GM19328 (cell line): ENCODE results near the gene FAM107A.
"Not testable (repeated sequence)": the region's sequence is repeated elsewhere in the genome, so short reads cannot be mapped to it uniquely, and the experiment has no call there.

Source experiments
- ATAC-seq: cut with Tn5 transposase; IDR thresholded peaks from one replicate; pipeline ENCODE4 v1.9.1; 2021; ENCODE audit warnings: mild to moderate bottlenecking, moderate library complexity; ENCODE audit not compliant: unreplicated experiment

The FAM107A gene

DNA sequence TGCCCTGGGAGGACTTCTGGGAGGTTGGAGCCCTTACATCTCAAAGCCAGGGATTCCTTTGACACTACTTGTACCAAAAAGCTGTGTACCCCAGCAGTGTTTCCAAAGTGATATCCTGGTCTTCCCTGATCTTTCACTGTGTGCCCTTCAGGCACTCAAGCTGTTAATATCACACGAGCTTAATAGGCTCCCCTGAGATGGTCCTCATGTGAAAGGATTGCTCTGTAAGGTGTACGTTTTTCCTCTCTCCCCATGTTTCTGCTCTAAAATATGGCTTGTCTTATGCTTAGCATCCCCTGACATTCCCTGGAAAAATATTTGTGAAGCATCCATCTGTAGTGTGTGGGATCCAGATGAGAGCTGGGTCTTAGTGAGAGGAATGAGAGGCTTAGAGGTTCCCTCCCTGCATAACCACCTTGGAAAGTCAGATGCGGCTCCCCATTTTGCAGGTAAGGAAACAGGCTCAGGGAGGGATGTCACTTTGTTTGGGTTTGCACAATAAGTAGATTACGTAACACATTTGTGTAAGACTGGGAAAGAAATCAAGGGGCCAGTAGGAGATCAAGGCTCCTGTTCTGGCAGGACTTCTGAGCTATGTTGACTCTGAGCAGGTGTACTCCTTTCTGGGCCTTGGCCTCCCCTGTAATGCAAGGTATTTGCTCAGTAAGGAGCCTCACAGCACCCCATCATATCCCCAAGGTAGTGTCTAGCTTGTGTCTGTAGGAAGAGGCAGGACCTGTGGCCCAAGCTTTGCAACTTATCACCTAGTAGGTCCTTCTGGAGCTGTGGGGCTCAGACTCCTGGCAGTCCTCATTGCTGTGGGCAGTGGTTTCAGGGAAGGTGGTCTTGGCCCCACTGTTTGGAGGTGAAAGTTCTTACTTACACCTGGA lies 39.5 kb downstream of the FAM107A start:
- no peak for ATAC-seq

DNA sequence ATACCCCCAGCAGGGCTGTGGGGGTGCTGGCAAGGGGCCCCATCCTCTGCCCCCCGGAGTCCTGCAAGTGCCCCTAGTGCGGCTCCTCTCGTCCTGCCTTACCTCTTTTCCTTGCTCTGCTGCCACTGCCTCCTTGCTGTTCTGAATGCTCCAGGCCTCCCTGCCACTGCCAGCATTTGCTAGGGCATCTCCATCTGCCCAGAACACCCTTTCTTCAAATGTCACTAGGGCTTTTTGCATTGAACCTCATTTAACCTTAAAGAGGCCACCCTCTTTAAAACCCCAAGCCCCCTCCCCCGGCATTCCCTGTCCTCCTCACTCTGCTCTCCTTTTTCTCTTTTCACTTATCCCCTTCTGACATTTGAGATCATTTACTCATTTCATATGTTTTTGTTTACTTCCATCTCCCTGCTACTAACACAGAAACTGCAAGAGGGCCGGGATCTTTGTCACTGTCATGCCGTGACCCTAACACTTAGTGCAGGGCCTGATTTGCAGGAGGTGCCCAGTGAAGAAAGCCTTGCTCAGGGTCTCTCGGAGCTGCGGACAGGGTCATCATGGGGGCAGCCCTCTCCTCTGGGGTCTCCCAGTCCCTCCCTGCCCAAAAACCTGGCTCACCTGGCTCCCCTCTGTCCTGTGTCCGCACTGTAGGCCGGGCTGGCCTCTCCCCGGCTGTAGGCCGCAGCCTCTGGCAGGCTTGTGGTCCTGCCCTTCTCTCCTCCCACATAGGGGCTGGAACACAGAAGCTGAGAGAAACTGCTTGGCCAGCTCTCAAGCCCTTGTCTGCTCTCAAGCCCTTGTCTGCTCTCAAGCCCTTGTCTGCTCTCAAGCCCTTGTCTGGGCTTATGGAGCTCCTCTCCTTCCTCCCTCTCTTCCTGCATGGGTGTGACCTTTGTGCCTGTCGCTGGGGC lies 40.4 kb downstream of the FAM107A start, which contains the start of gene ACOX2:
Gene ACOX2 (minus strand): TSS at position 690 of the 911 bp plus-strand sequence. CDS start 2,084 bp downstream, outside the sequence.
- no peak for ATAC-seq

DNA sequence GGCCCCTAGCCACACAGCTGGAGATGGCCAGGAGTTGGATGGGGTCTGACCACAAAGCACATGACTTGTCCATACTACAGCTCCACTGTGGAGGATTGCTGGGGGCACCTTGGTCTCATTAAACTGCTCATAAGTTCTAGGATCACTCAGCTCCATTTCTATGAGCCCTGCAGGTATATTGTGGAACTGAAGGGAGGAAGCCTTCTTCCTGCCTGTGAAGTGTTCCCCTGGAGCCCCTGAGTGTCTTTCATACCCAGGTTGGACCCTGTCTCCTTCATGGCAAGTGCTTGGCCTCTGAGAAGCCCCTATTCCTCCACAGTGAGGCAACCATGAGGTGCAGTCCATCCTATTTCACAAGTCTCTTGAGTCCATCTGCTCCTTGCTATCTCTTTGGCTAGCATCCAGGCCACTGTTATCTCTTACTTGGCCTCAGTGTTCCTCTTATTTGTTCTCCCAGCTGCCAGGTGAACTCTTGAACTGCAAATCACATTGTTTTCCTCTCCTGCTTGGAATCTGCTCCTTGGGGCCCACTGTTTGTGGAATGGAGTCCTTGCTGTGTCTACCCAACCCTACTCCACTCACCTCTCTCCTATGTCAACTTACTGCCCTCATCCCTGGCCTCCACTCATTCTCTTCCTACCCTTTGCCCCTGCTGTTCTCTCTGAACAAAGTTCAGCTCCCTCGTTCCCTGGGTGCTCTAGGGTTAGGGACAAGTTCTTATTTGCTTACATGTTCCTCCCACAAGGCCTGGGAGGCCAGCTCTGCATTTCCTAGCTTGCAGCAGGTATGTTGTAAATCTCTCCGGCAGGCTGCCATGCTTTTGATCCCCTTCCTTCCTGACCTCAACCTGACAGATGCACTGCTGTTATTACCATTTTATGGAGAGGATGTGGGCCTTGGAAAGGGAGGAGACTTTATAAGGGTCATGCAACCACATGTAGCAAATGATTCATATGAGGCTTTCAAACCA lies 41.4 kb downstream of the FAM107A start:
- ATAC-seq = no peak

DNA sequence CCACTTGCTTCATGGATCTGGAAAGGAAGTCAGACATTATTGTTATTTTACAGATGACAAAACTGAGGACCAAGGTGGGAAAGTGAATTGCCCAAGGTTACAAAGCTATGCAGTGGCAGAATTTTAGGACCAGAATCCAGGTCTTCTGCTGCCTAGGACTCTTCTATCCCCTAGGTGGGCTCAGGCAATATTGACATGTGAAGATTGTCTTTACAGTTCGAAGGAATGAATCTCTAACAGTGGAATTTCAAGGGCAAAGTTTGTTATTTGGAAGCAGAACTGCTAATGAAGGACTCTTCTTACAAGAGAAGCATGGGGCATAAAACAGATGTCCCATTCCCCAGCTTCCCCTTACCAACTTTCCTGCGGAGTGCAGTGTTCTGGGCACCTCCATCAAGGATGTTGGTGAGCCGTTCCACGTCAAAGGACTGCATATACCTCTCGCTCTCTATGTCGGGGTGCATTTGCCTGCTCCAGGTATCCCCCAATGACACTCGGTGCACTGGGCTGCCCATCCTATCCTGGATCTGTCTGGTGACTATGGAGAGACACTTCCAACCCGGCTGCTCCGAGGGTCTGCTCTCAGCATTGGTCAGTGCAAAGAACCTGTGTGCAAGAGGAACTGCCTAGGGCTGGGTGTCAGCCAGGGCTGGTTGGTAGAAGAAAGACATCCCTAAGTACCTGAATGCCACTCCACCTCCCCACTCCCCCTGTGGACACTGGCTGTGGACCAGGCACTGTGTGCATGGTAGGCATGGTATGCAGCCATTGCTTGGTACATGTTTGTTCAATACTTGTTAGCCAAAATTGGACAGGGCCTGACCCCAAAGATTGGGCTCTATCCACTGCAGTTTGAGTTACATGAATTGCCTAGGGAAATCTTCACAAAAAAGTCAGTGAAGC lies 42.3 kb downstream of the FAM107A start:
- ATAC-seq = no peak

DNA sequence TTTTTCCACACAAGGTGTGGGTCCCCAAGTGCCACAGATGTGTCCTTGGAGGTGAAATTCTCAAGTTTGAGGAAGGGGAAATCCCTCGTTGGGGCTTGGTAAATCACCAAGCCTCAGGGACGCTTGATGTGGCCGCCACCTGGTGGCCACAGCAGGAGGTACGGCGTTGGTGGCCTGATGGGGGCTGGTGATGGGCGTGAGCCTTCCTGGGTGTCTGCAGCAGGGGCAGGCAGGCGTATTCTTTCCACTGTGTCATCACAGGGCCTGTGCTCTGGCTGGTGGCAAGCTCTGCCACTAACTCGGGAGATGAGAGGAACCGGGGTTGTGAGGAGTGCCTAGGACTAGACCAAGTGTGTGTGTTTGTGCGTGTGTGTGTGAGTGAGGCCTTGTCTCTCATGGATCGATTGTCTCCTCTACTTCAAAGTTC lies 44.4 kb downstream of the FAM107A start:
- peak; percentile 87 for ATAC-seq

DNA sequence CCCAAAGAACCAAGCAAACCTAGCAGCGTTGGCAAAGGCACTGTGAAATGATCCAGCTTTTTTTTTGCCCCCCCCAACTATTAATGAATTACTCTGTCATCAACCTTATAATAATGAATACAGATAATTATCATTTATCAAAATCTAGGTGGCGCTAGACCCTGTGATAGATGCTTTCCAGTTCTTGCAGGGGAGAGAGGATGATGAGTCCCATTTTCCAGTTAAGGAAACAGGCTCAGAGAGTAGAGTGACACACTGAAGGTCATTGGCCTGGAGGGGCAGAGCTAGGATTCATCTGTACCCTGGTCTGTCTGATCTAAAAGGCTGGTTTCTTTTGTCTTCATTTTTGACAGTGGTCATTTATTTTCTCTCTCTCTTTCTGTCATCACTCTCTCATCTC lies 45.2 kb downstream of the FAM107A start:
- ATAC-seq = no peak

DNA sequence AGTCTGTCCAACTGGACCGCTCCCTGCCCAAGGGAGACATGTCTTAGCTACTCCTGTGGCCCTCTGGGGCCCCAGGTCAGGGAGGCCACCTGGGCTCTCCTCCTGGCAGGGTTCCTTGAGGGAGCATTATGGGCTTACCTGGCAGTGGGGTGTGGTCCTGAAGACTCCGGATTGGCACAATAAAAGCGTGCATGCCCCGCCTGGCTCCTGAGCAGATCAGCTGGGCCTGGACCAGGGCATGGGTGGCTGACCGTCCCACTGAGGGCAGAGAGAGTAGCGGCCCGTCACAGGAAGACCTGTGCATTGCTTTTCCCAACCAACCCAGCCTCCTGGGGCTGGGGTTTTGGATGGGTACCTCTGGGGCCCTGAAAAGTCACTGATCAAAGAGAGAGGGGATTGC lies 45.6 kb downstream of the FAM107A start:
- no peak for ATAC-seq

DNA sequence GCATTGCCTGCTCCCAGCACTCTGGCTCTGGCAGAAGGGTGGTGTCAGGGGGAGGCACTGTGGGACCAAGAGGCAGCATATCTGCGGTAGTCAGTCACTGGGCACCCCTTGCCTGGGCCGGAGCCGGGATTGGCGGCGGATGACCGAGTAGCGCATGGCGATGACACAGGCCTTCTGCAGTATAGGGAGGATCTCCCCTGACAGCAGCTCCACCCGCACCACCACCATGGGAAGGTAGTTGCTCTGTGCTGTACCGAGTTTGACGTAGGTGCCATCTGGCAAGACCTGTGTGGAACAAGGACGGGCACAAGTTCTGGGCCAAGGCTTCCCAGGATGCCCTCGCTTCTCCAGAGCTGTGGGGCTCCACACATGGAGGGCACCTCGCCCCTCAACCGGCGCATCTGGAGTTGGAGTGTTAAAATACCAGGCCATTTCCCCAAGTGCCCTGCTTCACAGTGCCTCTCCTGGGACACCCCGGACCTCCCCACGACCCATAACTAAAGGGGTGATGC lies 46.8 kb downstream of the FAM107A start:
- no peak for ATAC-seq

DNA sequence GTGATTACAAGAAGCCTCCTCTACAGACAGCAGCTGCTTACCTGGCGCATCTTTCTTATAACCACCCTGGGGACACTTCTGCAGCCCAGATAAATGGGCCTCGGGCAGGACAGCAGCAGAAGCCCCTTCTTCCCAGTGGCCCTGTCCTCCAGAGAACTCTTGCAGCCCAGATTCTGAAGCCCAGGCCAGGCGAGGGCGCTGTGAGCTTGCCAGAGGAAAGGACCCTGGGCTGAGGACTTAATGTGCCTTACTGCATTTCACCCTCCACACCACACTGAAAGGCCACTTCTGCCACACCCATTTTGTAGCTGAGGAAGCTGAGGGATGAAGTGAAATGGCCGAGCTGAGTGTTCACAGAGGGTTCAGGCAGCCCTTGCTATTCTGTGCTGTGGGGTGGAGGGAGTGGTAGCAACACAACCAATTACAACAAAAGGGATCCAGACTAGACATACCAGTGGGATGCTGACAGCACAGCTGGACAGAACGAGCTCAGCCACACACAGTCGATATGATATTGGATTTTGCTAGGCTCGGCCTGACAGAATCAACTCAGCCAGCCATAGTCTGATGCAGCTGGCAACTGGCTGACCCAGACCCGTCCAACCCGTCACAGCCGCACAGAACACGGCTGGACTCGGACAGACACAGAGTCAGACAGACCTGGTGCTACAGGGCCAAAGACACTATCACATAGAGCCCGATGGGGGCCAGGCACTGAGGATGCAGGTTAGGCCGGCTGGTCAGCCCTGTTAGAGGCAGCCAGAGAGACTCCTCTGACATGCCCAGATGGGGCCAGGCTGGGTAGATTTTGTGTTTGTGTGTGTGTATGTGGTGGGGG lies 47.5 kb downstream of the FAM107A start:
- ATAC-seq = no peak

DNA sequence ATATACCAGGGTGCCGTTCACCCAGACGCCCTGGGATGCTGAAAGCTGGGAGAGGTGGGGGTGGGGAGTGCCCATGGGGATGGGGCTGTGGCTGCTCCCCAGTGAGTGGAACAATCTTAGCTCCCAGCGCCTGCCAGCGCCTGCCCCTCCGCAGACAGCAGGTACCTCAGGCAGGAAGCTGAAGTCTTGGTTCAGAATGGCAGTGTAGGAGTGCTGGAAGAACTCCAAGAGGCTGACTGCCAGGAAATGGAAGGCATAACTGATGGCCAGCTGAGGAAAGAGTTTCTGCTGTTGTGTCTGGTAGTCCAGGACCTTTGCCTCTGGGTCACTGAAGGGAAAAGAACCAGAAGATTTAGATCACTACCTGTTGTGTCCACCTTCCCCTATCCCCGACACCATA lies 48.6 kb downstream of the FAM107A start:
- no peak for ATAC-seq

DNA sequence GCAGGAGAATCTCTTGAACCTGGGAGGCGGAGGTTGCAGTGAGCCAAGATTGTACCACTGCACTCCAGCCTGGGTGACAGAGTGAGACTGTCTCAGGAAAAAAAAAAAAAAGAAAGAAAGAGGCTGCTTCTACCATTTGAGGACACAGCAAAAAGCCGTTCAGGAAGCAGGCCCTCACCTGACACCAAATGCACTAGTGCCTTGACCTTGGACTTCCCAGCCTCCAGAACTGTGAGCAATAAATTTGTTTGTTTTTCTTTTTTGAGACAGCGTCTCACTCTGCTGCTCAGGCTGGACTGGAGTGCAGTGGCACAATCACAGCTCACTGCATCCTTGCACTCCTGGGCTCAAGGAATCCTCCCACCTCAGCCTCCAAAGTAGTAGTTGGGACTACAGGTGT lies 49.8 kb downstream of the FAM107A start:
- not testable (repeated sequence) for ATAC-seq

DNA sequence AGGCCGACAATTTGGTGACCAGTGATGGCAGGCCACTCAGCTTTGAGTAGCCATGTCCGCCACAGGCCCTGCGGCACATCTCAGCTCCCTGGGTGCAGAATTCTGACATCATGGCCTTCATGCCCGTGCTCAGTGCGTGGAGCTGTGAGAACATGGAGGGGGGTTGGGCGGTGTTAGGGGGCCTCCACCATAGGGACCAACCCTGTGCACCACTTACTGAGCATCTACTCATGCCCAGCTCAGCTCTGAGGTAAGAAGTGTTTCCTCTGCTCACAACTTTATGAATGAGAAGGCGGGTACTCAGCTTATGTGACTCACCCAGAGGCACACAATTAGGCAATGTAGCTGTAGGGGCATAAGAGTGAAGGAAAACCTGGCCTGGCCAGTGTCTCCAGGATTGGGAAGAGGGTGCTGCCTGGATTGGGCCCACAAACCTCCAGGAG lies 50.7 kb downstream of the FAM107A start:
- ATAC-seq = no peak

DNA sequence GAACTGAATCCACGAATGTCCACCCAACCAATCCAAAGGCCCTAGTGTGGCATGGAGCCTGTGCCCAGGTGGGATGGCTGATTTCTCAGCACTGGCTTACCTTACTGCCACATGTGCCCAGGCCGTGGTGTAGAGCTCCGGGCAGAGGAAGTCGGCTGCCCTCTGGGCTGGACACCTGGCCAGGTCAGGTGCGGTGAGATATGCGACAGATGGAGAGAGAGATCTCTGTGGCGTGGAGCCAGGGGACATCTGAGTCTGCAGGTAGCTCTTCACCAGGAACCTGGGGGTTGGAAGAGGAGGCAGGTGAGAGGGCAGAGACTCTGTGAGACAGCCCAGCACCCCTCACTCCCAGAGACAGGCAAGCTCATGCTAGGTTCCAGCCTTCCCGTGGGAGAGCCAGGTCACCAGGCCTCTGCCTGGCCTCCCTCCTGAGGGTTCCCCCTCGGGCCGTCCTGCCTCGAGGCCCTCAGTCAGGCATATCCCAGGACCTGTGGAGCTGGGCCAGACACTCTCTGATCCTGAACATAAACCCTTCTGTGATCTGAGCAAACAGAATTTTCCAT lies 52.8 kb downstream of the FAM107A start:
- no peak for ATAC-seq

DNA sequence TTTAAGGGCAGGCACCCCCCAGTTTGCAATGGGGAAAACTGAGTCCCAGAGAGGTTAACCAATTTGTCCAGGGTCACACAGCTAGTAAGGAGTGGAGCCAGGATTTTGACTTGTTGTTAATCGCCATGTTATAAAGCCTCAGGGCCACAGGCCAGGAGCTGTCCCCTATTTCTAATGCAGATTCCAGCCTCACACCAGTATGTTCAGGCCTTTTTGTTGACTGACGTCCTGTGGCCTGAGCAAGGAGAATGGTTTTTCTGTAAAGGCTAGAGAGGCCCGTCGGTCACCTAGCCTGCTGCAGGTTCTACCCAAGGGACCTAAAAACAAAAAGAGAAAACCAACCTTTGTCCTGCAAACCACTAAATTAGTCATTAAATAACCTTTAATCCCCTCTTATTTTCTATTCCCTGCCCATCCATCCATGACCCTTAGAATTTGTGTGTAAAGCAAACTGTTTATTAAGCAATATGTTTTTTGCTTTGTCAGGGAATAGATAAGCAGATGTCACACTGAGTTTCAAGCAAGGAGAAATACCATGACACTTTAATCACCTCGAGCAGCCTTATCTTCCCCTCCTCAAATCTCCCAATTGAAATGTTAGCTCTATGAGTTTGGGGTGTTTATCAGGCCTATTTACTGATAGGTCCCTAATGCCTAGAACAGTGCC lies 54.3 kb downstream of the FAM107A start:
- ATAC-seq = no peak

DNA sequence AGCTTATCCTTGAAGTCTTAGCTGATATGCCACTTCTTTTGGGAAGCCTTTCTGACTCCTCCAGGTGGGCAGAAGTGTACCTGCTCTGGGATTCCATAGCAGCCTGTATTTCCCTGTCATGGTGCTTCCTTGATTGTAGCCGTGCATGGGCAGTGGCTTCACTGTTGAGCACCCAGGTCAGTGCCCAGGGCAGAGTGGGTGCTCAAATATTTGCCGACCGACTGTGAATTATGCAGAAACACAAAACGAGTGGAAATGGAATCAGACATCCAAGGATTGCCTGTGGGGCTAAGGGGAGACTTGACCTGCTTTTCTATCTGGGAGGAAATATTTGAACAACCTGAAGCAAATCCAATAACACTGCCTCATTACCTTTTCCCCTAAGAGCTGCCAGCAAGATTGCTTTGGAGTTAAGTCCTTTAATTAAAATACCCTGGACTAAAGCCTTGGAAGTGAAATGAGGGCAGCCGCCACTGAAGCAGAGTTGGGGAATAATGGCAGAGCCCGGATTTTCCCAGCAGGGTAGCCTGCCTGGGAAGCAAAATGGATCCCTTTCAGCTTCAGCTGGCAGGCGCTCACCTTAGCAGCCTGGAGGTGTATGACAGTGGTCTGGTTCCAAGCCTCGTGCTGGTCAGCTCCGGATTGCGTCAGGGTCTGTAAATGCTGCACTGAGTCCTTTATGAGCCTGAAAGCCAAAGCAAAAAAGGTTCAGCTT lies 55.1 kb downstream of the FAM107A start:
- no peak for ATAC-seq

DNA sequence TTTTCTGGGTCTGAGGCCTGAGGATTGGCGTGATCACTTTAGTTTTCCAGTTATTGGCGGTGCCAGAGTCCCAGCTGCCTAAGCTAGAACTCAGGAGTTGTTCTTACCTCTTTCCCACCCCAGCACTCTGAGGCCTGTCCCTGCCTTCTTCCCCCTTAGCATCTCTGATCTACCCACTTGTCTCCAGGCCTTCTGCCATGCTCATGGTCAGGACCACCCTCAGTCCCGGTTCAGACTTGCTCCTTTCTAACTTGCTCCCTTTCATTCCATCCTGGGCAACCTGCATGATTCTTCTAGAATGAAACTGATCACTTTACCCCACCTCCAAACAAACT lies 55.9 kb downstream of the FAM107A start:
- no peak for ATAC-seq
